Naive thymus-derived CD4-positive, alpha-beta T cell (primary cell): ENCODE results near the gene TMED5. TPM values are rescaled to one million over a fixed set of nuclear protein-coding genes. Genes with fewer than 3 reads are reported as not detected.

ENCODE experiments used
- polyA plus RNA-seq, 2 donors: library from polyadenylated mRNA; unstranded; fragments of 300-500 nt; fragmentation: Illumina TruSeq; gene quantifications; one replicate each; pipeline ENCODE4 v1.2.3, GENCODE V29; 2021
- total RNA-seq, 6 experiments: library from RNA in 5 of 6; stranded (reverse) in 5 of 6; gene quantifications; 1 replicate in 5 of 6; 2 replicates in 1 of 6; pipeline ENCODE4 v1.2.3 and lab custom pipeline; 2021 to 2026

TMED5 gene
- total and polyA plus RNA-seq, 7 experiments from 2014 or later = 17.6 to 60.0 (median 40.8) TPM

Other genes with a start within 250 kb of the TMED5 start
- 10 to 100 TPM in 4 of 5 experiments, 1 to 10 TPM in 1; 9.9 to 15.8 (median 14.9) TPM for gene DIPK1A, start 219.0 kb downstream of the TMED5 start, total RNA-seq
- 10 to 100 TPM; 17.3 to 21.9 TPM for gene DIPK1A, start 219.0 kb downstream of the TMED5 start, polyA plus RNA-seq
- gene MTF2, start 101.1 kb downstream of the TMED5 start, total RNA-seq = 10 to 100 TPM; 35.3 to 63.1 (median 47.1) TPM
- 10 to 100 TPM; 75.9 to 77.9 TPM for gene MTF2, start 101.1 kb downstream of the TMED5 start, polyA plus RNA-seq
- gene CCDC18, start 311 bp upstream of the TMED5 start, total RNA-seq = 10 to 100 TPM in 2 of 5 experiments, 1 to 10 TPM in 3; 5.2 to 13.7 (median 9.9) TPM
- gene CCDC18, start 311 bp upstream of the TMED5 start, polyA plus RNA-seq = 1 to 10 TPM; 3.4 to 6.9 TPM
- 100 to 1,000 TPM in 1 of 5 experiments, 10 to 100 TPM in 4; 46.2 to 104 (median 62.7) TPM for gene DR1, start 165.5 kb upstream of the TMED5 start, total RNA-seq
- 10 to 100 TPM; 57.9 to 84.3 TPM for gene DR1, start 165.5 kb upstream of the TMED5 start, polyA plus RNA-seq